ENCODE data around the gene XYLT2.

- TF ChIP-seq CTCF (conservative IDR thresholded peaks at IDR 0.05), result no peak
- TF ChIP-seq ZFX (IDR thresholded peaks at IDR 0.05), result no peak
Measured at GRCh38 chr17:50323060-50323459, 22.9 kb upstream of the XYLT2 start.

All from C4-2B (cell line).